ENCODE results near the gene CDKN1A. TPM values are rescaled to one million over a fixed set of nuclear protein-coding genes. Genes with fewer than 3 reads are reported as not detected.

The CDKN1A gene
- total RNA-seq, 1 donor from 2014 or later, result 41.3 TPM

DNA sequence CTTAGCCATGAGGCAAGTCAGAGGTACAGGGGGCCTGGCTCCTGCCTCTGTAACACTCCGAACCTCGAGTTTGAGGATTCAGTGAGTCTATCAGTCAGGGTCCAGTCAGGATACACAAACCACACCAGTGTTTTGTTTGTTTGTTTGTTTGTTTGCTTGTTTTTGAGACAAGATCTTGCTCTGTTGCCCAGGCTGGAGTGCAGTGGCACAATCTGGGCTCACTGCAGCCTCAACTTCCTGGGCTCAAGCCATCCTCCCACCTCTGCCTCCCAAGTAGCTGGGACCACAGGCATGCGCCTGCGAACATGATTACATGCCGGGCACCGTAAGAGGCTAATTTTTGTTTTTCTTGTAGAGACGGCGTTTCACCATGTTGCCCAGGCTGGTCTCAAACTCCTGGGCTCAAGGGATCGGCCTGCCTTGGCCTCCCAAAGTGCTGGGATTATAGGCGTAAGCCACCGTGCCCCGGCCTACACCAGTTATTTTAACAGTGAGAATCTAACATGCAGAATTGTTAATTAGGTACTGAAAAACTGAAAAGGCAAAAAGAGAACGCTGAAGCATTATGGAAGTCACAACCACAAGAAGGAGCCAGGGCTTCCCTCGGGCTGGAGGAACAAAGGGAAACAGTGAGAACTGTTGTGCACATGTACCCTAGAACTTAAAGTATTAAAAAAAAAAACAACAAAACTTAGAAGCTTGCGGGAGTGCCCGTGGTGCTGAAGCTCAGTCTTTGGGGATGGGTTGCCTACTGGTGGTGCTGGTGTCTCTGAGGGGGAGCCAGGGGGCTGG, 44.0 kb upstream of the CDKN1A start:
- Mint-ChIP-seq H3K9me3 (ENCODE audit: unreplicated experiment) (no peaks in the 10 kb centered on the region), H3K27ac (ENCODE audit: unreplicated experiment) (no peak overlapping the region), H3K4me3 (ENCODE audit: unreplicated experiment) (no peak overlapping the region), H3K36me3 (ENCODE audit: unreplicated experiment) (no peaks in the 10 kb centered on the region), H3K27me3 (ENCODE audit: unreplicated experiment) (no peaks in the 10 kb centered on the region), H3K4me1 (ENCODE audit: low read depth, unreplicated experiment) (peaks cover 8% of the 10 kb centered on the region)
- DNase-seq, result no peak
- TF ChIP-seq, protein P1, sequence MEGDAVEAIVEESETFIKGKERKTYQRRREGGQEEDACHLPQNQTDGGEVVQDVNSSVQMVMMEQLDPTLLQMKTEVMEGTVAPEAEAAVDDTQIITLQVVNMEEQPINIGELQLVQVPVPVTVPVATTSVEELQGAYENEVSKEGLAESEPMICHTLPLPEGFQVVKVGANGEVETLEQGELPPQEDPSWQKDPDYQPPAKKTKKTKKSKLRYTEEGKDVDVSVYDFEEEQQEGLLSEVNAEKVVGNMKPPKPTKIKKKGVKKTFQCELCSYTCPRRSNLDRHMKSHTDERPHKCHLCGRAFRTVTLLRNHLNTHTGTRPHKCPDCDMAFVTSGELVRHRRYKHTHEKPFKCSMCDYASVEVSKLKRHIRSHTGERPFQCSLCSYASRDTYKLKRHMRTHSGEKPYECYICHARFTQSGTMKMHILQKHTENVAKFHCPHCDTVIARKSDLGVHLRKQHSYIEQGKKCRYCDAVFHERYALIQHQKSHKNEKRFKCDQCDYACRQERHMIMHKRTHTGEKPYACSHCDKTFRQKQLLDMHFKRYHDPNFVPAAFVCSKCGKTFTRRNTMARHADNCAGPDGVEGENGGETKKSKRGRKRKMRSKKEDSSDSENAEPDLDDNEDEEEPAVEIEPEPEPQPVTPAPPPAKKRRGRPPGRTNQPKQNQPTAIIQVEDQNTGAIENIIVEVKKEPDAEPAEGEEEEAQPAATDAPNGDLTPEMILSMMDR (IDR thresholded peaks at IDR 0.05; ENCODE audit: partially characterized antibody, unreplicated experiment), result no peak

DNA sequence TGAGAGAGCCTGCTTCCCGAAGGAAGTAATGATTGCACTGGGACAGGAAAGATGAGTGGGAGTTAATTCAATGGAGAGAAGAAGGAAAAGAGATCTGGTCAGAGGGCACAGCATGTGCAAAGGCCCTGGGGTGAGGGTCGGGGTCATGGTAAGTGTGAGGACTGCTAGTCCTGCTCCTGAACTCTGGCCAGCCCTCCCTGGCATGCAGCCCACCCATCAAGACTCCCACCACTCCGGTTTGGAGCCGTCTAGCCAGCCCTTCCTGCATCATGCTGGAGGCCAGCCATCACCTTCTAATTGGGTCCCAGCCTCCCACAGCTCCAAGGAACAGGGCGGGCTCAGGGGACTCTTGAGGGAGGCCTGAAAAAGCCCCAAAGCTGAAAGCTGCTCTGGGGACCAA, 42.2 kb upstream of the CDKN1A start:
- H3K36me3 Mint-ChIP-seq (ENCODE audit: unreplicated experiment), result no peaks in the 10 kb centered on the region
- peak overlapping the region; percentile 36 for H3K4me3 Mint-ChIP-seq (ENCODE audit: unreplicated experiment)

DNA sequence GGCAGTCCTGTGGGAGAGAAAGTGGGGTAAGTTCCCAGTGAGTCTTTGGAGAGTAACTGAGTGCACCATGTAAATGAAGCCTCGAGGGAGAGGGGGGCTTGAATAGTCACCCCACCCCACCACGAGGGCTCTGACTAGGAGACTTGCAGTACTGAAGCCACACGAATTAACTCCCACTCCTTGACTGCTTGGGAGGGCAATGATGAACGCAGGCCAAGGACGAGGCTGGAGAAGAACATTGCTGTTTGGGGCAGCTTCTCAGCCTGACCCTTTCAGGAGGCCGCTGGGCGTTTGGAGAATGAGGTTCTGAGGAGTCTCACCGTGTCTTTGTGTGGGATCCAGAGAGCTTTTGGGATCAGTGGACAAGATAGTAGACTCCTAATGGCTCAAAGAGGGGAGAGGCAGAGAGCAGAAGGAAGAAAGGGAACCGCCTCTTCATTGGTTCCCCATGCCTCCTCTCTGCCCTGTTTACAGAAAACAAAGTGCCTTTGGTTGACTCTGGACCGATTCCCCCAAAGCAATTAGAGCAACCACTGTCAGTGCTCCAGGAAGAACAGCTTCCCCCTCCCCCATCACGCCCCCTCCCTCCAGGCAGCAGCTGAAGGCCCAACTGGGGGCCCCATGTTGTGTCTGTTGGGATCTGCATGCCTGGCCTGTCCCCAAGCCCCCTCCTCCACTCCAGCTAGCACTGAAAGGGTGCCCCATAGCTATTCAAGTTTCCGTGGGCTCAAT, 41.7 kb upstream of the CDKN1A start:
- no peaks in the 10 kb centered on the region for H3K36me3 Mint-ChIP-seq (ENCODE audit: unreplicated experiment)
- no peak overlapping the region for H3K4me3 Mint-ChIP-seq (ENCODE audit: unreplicated experiment)
- H3K27ac Mint-ChIP-seq (ENCODE audit: unreplicated experiment), result no peak overlapping the region
- no peaks in the 10 kb centered on the region for H3K9me3 Mint-ChIP-seq (ENCODE audit: unreplicated experiment)
- H3K4me1 Mint-ChIP-seq (ENCODE audit: low read depth, unreplicated experiment), result peaks cover 8% of the 10 kb centered on the region
- TF ChIP-seq, protein P1 (IDR thresholded peaks at IDR 0.05; ENCODE audit: partially characterized antibody, unreplicated experiment), result no peak
- H3K27me3 Mint-ChIP-seq (ENCODE audit: unreplicated experiment), result no peaks in the 10 kb centered on the region
- DNase-seq, result no peak

More for the DNA sequence above, 42.2 kb upstream of the CDKN1A start:
- no peak for DNase-seq
- no peak overlapping the region for H3K27ac Mint-ChIP-seq (ENCODE audit: unreplicated experiment)
- H3K4me1 Mint-ChIP-seq (ENCODE audit: low read depth, unreplicated experiment), result peaks cover 8% of the 10 kb centered on the region
- H3K9me3 Mint-ChIP-seq (ENCODE audit: unreplicated experiment), result no peaks in the 10 kb centered on the region
- H3K27me3 Mint-ChIP-seq (ENCODE audit: unreplicated experiment), result no peaks in the 10 kb centered on the region
- TF ChIP-seq, protein P1 (IDR thresholded peaks at IDR 0.05; ENCODE audit: partially characterized antibody, unreplicated experiment), result no peak

DNA sequence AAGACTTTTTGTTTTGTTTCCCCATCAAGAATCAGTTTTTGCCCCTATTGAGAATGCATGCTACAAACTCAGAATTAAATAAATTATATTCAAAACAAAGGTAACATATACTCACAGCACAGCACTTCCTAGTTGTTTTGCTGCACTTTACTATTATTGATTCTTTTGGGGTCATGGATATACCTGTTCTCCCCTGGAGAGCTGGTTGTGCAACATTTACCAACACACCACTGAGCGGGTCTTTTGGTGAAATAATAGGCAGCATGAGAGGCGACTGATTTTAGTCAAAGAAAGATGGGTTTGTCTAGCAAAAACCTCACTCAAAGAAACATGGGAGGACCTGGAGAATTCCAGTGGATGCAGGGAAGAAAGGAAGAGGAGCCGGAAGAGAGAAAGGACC, 39.9 kb upstream of the CDKN1A start:
- TF ChIP-seq, protein P1 (IDR thresholded peaks at IDR 0.05; ENCODE audit: partially characterized antibody, unreplicated experiment), result no peak
- Mint-ChIP-seq H3K4me3 (ENCODE audit: unreplicated experiment) (no peak overlapping the region), H3K4me1 (ENCODE audit: low read depth, unreplicated experiment) (peaks cover 8% of the 10 kb centered on the region), H3K27me3 (ENCODE audit: unreplicated experiment) (no peaks in the 10 kb centered on the region), H3K27ac (ENCODE audit: unreplicated experiment) (no peak overlapping the region), H3K36me3 (ENCODE audit: unreplicated experiment) (no peaks in the 10 kb centered on the region), H3K9me3 (ENCODE audit: unreplicated experiment) (no peaks in the 10 kb centered on the region)
- DNase-seq, result no peak
